HAP-1 (cell line): ENCODE measurements around the gene SERBP1.

Experiments used
- DNase-seq, 2 experiments: peaks; one replicate each; pipeline ENCODE4 v3.0.0-alpha.2; 2016 to 2020; ENCODE audit warnings: low spot score in 2 of 2
- H3K27me3 ChIP-seq: fragments of 250-450 bp; sonication (Bioruptor Pico); 2 replicates; pipeline ENCODE4 v1.5.1; 2020; ENCODE audit warnings: low read depth, mild to moderate bottlenecking, moderate library complexity
- H3K36me3 ChIP-seq: fragments of 250-450 bp; sonication (Bioruptor Pico); replicated peaks from 2 replicates; pipeline ENCODE4 v1.5.1; 2020; ENCODE audit warnings: mild to moderate bottlenecking
- H3K4me1 ChIP-seq: fragments of 250-450 bp; sonication (Bioruptor Pico); 2 replicates; pipeline ENCODE4 v1.5.1; 2020; ENCODE audit warnings: mild to moderate bottlenecking
- H3K4me3 ChIP-seq: fragments of 250-450 bp; sonication (Bioruptor Pico); 2 replicates; pipeline ENCODE4 v1.5.1; 2020; ENCODE audit warnings: mild to moderate bottlenecking, moderate library complexity
- H3K9me3 ChIP-seq: fragments of 250-450 bp; sonication (Bioruptor Pico); 2 replicates; pipeline ENCODE4 v1.5.1; 2020; ENCODE audit warnings: mild to moderate bottlenecking, moderate library complexity
- in situ Hi-C: fragments of 300-500 bp; cut with MboI; formaldehyde crosslinking; loops from 3 replicates; pipeline ENCODE4 v1.14.3; 2020; ENCODE audit warnings: low sequenced_read_pairs, inconsistent platforms, mixed read lengths

SERBP1 gene

GRCh38 chr1:67430358-67431155 lies at the start of gene SERBP1:
Gene SERBP1, minus strand, starts transcription at chr1:67430402. Its CDS starts 102 bp downstream, at chr1:67430300.
- peak within 1 kb of the TSS; percentile 86 for H3K4me3 ChIP-seq
- H3K4me1 ChIP-seq = peaks cover 36% of the 10 kb centered on the region
- peak; percentile 96 to 98 for DNase-seq
- peaks cover 43% of the 10 kb centered on the region for H3K36me3 ChIP-seq
- H3K27me3 ChIP-seq = no peaks in the 10 kb centered on the region
- no peaks in the 10 kb centered on the region for H3K9me3 ChIP-seq
- in situ Hi-C loops = no loop called here

DNA sequence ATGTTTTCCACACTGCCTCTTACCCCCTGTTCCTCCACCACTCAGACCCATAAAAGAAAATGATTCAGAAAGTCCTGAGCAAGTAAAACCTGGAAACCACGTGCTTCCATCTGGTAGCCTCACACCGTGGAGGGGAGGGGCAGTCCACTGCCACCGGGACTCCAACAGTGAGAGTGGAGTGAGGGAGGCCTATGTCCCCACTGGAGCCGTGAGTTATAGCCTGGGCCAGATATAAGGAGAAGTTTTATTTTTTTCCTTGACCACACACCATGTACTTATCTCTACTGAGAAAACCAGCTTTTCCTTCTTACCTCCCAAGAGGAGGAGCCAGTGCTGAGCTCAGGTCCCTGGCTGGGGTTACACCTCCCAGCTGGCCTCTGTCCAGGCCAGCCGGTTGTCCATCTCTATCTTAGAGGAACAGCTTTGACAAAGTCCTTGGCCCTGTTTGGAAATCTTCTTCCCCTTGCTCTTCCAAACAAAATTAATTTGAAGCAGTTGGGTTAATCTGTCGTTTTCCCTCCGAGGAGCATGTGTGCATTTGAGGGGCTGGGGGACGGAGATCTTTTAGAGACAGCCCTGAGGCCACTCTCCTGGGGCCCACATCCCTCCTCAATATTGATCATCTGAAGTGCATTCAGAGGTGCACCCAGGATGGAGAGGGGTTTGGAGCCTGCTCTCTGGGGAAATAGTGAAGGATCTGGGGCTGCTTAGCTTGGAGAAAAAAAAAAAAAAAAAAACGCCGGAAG lies 49.1 kb upstream of the SERBP1 start:
- in situ Hi-C loops = no loop called here
- Histone ChIP-seq H3K9me3 (no peaks in the 10 kb centered on the region), H3K4me3 (no peak overlapping the region), H3K27me3 (no peaks in the 10 kb centered on the region), H3K4me1 (peaks cover 6% of the 10 kb centered on the region; the same call in 1 of the 2 replicates), H3K36me3 (no peaks in the 10 kb centered on the region)
- DNase-seq = no peak

GRCh38 chr1:67476906-67477305 lies 46.7 kb upstream of the SERBP1 start:
- Histone ChIP-seq H3K4me3 (no peak overlapping the region), H3K9me3 (no peaks in the 10 kb centered on the region), H3K27me3 (peaks cover 3% of the 10 kb centered on the region; the same call in 1 of the 2 replicates), H3K4me1 (peaks cover 6% of the 10 kb centered on the region; the same call in 1 of the 2 replicates), H3K36me3 (no peaks in the 10 kb centered on the region)
- no peak for DNase-seq
- in situ Hi-C loops = no loop called here

- Histone ChIP-seq H3K27me3 (peaks cover 3% of the 10 kb centered on the region; the same call in 1 of the 2 replicates), H3K9me3 (no peaks in the 10 kb centered on the region), H3K4me3 (no peak overlapping the region), H3K36me3 (no peaks in the 10 kb centered on the region), H3K4me1 (peaks cover 6% of the 10 kb centered on the region; the same call in 1 of the 2 replicates)
- peak in 1 of 2 experiments; percentile 42 for DNase-seq
- in situ Hi-C loops = no loop called here
These were observed 45.8 kb upstream of the SERBP1 start for GRCh38 chr1:67476006-67476482.

DNA sequence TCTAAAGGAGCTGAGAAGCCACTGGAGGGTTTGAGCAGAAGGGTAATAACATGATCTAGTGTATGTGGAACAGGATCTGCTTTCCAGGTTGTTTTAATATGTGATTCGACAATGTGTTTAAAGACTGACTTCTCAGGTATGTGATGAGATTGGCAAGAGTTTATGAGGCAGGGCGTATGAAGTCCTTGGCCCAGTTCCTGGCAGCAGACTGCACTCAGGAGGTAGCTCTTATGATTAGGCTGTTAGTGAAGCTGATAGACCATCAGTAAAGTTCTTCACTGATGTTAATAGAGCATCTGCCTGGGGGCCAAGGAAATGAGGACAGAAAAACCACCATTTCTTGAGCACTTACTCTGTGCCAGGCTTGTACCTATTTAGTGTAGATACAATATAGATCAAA lies 41.9 kb upstream of the SERBP1 start:
- H3K4me3 ChIP-seq = no peak overlapping the region
- in situ Hi-C loops = no loop called here
- H3K4me1 ChIP-seq = peaks cover 6% of the 10 kb centered on the region; the same call in 1 of the 2 replicates
- DNase-seq = no peak
- H3K27me3 ChIP-seq = peaks cover 3% of the 10 kb centered on the region; the same call in 1 of the 2 replicates
- no peaks in the 10 kb centered on the region for H3K36me3 ChIP-seq
- no peaks in the 10 kb centered on the region for H3K9me3 ChIP-seq

GRCh38 chr1:67469431-67469830 lies 39.2 kb upstream of the SERBP1 start:
- H3K9me3 ChIP-seq = no peaks in the 10 kb centered on the region
- H3K27me3 ChIP-seq = peaks cover 3% of the 10 kb centered on the region; the same call in 1 of the 2 replicates
- H3K4me1 ChIP-seq = no peaks in the 10 kb centered on the region
- in situ Hi-C loops = no loop called here
- no peaks in the 10 kb centered on the region for H3K36me3 ChIP-seq
- H3K4me3 ChIP-seq = no peak overlapping the region
- DNase-seq = no peak

DNA sequence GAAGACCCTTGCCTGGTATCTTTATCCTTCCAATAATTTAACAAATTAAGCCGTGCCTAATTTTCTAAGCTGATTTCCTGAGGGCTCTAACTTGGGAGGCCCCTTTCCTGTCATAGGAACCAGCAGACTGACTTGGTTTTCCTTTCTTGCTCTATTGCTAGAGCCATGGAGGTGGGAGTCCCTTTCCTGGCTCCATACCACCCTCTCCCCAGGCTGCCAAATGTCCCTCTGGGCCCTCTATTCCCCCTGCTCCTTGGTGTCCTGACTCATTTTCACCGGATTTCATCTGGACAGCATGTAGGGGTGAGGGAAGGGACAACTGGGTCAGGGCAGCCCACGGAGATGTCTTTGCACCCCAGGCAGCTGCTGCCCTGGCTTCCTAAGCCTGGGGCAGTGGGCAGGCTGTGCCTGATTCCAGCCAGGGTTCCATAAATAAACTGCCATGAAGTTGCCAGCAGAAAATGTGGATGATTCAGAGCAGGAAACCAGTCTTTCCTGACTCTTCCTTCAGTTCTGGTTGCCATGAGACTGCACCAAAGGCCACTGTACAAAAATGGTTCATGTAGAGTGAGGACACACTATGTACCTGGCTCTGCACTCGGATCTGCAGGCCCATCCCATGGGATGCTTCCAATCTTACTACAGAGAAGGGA lies 38.0 kb upstream of the SERBP1 start:
- no peak overlapping the region for H3K4me3 ChIP-seq
- in situ Hi-C loops = no loop called here
- H3K9me3 ChIP-seq = no peaks in the 10 kb centered on the region
- no peaks in the 10 kb centered on the region for H3K36me3 ChIP-seq
- H3K27me3 ChIP-seq = peaks cover 3% of the 10 kb centered on the region
- H3K4me1 ChIP-seq = no peaks in the 10 kb centered on the region
- no peak for DNase-seq

- no peaks in the 10 kb centered on the region for H3K36me3 ChIP-seq
- no peaks in the 10 kb centered on the region; the same call in 1 of the 2 replicates for H3K27me3 ChIP-seq
- no peaks in the 10 kb centered on the region for H3K9me3 ChIP-seq
- H3K4me1 ChIP-seq = peaks cover 10% of the 10 kb centered on the region
- no peak for DNase-seq
- in situ Hi-C loops = no loop called here
- H3K4me3 ChIP-seq = no peak overlapping the region
These were observed 35.2 kb upstream of the SERBP1 start for GRCh38 chr1:67465375-67465774.

- no peak overlapping the region for H3K4me3 ChIP-seq
- no peaks in the 10 kb centered on the region; the same call in 1 of the 2 replicates for H3K27me3 ChIP-seq
- H3K9me3 ChIP-seq = no peaks in the 10 kb centered on the region
- no peaks in the 10 kb centered on the region for H3K36me3 ChIP-seq
- peaks cover 10% of the 10 kb centered on the region for H3K4me1 ChIP-seq
- no peak for DNase-seq
- in situ Hi-C loops = no loop called here
These were observed 34.5 kb upstream of the SERBP1 start for GRCh38 chr1:67464746-67465145.

DNA sequence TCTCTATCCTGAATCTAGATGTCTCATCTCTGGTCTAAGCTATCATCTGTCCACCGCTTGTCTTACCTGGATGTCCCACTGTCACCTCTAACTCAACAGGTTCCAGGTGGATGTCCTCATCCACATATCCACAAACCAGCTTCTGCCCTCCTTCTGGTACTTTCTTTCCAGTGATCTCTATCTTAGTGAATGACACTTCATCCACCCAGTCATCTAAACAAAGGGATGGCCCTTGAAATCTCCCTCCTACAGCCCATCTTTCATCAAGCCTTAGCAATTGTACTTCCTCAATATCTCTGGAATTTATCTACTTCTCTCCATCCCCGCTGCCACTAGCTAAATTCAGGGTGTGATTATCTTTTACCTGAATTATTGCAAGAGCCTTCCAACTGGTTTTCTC lies 33.9 kb upstream of the SERBP1 start:
- Histone ChIP-seq H3K36me3 (no peaks in the 10 kb centered on the region), H3K4me3 (no peak overlapping the region)
- in situ Hi-C loops = no loop called here

GRCh38 chr1:67463298-67463955 lies 33.2 kb upstream of the SERBP1 start:
- no peak for DNase-seq
- Histone ChIP-seq H3K36me3 (no peaks in the 10 kb centered on the region), H3K9me3 (no peaks in the 10 kb centered on the region), H3K27me3 (no peaks in the 10 kb centered on the region; the same call in 1 of the 2 replicates), H3K4me1 (peaks cover 10% of the 10 kb centered on the region), H3K4me3 (no peak overlapping the region)
- in situ Hi-C loops = no loop called here

More for the DNA sequence above, 33.9 kb upstream of the SERBP1 start:
- no peaks in the 10 kb centered on the region; the same call in 1 of the 2 replicates for H3K27me3 ChIP-seq
- no peaks in the 10 kb centered on the region for H3K9me3 ChIP-seq
- DNase-seq = no peak
- H3K4me1 ChIP-seq = peaks cover 10% of the 10 kb centered on the region

DNA sequence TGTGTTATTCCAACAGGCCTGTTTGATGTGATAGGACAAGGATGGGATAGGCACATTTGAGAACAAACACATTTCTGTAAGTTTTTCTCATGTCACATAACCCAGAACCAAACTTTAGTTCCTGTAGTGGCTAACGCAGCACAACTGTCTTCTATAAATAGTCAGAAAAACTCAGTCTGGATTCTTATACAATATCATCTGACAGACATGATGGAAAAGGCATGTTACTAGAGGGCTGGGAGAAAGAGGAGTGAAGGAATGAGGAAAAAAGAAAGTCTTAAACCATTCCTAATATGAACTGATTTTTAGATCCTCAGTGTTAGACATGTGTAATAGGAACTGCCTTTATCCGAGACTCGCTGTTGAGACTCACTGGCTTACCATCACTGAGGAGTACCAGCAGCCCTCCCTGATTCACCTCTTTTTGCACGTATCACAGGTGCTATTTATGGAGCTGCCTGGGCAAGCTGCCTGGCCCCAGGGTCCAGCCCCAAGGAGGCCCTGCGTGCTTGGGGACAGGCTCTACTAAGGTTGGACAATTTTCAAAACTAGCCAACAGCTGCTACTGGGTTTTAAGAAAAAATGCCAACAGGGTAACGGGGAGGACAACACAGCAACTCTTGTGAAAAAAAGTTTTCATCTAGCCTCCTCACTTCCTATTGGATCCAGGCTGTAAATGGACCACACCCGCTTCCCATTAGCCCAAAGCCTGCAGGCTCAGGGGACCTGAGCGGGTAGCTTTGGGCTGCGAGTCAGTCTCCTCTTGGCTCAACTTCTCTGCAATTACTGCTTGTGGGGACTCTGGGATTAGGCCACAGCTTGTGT lies 30.7 kb upstream of the SERBP1 start:
- DNase-seq = no peak
- in situ Hi-C loops = no loop called here
- peaks cover 12% of the 10 kb centered on the region for H3K4me1 ChIP-seq
- H3K36me3 ChIP-seq = no peaks in the 10 kb centered on the region
- H3K27me3 ChIP-seq = no peaks in the 10 kb centered on the region; the same call in none of the 2 replicates
- H3K4me3 ChIP-seq = no peak overlapping the region
- H3K9me3 ChIP-seq = no peaks in the 10 kb centered on the region
